ENCODE measurements around the gene LMTK3. TPM values are rescaled to one million over a fixed set of nuclear protein-coding genes. Genes with fewer than 3 reads are reported as not detected.
A peak's percentile ranks its signal among the peaks of the same experiment; 100 is the strongest.

LMTK3 gene
- total RNA-seq, 1 experiment from 2014 or later, result 15.9 TPM

DNA sequence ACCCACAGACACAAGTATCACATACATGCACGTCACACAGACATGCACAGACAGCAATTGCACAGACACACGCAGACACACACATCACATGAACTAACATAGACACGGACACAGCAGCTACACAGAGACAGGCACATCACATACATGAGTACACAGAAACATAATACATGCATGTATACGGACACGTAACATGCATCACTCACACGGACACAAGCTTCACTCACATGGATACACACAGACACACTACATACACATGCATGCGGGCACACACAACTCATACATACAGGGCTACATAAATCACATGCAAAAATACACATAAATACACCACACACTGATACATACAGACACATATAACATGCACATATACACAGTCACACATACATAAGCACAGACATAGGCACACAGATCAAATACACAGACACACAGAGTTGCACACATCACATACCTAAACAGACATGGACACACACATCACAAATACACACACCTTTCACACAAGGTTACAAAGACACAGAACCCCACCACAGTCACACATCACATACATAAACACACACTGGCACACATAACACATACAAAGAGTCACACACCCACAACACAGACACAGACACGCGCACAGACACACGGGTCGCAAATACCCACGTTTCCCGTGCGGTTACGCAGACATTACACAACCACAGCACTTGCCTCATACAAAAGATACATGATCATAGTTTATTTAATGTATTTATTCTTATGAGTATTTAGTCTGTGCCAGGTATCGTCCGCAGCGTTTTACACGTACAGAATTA, 1.1 kb upstream of the LMTK3 start:
- ChIA-PET CTCF (interaction anchor here (1.0 to 9.5 kb wide), 4 partner anchors 10 to 96 kb away, joined by 4 to 297 read pairs (median 6); no protein-coding TSS in a partner anchor), POLR2A (interaction anchor here (1.5 kb wide), 1 partner anchor 118 kb away, joined by 4 read pairs; no protein-coding TSS in a partner anchor)
- no peak overlapping the region for H3K27ac Mint-ChIP-seq
- H3K27me3 Mint-ChIP-seq (ENCODE audit: low read depth), result no peaks in the 10 kb centered on the region; the same call in 1 of the 2 replicates
- no peaks in the 10 kb centered on the region; the same call in 1 of the 2 replicates for H3K36me3 Mint-ChIP-seq
- TF ChIP-seq NR3C1 (CRISPR knock-in tag; conservative IDR thresholded peaks at IDR 0.05; ENCODE audit: low read depth), result no peak
- ATAC-seq, result no peak
- H3K4me1 Mint-ChIP-seq, result peaks cover 14% of the 10 kb centered on the region
- no peaks in the 10 kb centered on the region for H3K9me3 Mint-ChIP-seq
- H3K4me3 Mint-ChIP-seq, result no peak overlapping the region
- DNase-seq (ENCODE audit: low spot score), result no peak

DNA sequence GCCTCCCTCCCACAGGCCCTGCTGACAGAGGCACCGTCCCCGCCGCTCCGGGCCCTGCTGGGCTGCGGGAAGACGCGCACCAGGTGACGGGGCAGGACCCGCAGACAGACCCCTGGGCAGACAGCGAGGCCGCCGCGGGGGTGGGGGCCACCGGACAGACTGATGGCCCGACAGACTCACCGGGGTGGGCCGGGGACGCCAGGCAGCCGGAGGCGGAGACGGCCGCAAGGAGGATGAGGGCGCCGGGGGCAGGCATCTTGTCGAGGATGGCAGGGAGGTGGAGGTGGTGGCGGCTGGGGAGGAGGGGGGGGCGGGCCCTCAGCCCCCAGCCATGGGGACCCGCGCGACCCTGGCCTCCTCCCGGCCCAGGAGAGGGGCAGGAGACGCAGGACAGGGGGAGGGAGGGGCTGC, 309 bp downstream of the LMTK3 start:
- H3K27ac Mint-ChIP-seq, result no peak overlapping the region
- ChIA-PET CTCF (interaction anchor here (1.3 to 9.5 kb wide), 4 partner anchors 9 to 73 kb away, joined by 4 to 297 read pairs (median 9); no protein-coding TSS in a partner anchor), POLR2A (no interaction called here)
- TF ChIP-seq KAT7 (CRISPR knock-in tag; IDR thresholded peaks at IDR 0.05; ENCODE audit: borderline replicate concordance), result no peak
- TF ChIP-seq NFE2L1 (CRISPR knock-in tag; IDR thresholded peaks at IDR 0.05), result no peak
- TF ChIP-seq, protein P1, sequence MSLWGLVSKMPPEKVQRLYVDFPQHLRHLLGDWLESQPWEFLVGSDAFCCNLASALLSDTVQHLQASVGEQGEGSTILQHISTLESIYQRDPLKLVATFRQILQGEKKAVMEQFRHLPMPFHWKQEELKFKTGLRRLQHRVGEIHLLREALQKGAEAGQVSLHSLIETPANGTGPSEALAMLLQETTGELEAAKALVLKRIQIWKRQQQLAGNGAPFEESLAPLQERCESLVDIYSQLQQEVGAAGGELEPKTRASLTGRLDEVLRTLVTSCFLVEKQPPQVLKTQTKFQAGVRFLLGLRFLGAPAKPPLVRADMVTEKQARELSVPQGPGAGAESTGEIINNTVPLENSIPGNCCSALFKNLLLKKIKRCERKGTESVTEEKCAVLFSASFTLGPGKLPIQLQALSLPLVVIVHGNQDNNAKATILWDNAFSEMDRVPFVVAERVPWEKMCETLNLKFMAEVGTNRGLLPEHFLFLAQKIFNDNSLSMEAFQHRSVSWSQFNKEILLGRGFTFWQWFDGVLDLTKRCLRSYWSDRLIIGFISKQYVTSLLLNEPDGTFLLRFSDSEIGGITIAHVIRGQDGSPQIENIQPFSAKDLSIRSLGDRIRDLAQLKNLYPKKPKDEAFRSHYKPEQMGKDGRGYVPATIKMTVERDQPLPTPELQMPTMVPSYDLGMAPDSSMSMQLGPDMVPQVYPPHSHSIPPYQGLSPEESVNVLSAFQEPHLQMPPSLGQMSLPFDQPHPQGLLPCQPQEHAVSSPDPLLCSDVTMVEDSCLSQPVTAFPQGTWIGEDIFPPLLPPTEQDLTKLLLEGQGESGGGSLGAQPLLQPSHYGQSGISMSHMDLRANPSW (CRISPR knock-in tag; conservative IDR thresholded peaks at IDR 0.05; ENCODE audit: low read depth), result no peak
- no peak for TF ChIP-seq MYBL2 (CRISPR knock-in tag; IDR thresholded peaks at IDR 0.05)
- TF ChIP-seq, protein P2, sequence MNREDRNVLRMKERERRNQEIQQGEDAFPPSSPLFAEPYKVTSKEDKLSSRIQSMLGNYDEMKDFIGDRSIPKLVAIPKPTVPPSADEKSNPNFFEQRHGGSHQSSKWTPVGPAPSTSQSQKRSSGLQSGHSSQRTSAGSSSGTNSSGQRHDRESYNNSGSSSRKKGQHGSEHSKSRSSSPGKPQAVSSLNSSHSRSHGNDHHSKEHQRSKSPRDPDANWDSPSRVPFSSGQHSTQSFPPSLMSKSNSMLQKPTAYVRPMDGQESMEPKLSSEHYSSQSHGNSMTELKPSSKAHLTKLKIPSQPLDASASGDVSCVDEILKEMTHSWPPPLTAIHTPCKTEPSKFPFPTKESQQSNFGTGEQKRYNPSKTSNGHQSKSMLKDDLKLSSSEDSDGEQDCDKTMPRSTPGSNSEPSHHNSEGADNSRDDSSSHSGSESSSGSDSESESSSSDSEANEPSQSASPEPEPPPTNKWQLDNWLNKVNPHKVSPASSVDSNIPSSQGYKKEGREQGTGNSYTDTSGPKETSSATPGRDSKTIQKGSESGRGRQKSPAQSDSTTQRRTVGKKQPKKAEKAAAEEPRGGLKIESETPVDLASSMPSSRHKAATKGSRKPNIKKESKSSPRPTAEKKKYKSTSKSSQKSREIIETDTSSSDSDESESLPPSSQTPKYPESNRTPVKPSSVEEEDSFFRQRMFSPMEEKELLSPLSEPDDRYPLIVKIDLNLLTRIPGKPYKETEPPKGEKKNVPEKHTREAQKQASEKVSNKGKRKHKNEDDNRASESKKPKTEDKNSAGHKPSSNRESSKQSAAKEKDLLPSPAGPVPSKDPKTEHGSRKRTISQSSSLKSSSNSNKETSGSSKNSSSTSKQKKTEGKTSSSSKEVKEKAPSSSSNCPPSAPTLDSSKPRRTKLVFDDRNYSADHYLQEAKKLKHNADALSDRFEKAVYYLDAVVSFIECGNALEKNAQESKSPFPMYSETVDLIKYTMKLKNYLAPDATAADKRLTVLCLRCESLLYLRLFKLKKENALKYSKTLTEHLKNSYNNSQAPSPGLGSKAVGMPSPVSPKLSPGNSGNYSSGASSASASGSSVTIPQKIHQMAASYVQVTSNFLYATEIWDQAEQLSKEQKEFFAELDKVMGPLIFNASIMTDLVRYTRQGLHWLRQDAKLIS (CRISPR knock-in tag; IDR thresholded peaks at IDR 0.05; ENCODE audit: borderline replicate concordance), result no peak
- no peak for TF ChIP-seq RELA (CRISPR knock-in tag; IDR thresholded peaks at IDR 0.05; ENCODE audit: borderline replicate concordance)
- no peak for ATAC-seq
- no peaks in the 10 kb centered on the region; the same call in 1 of the 2 replicates for H3K36me3 Mint-ChIP-seq
- no peaks in the 10 kb centered on the region for H3K9me3 Mint-ChIP-seq
- H3K4me3 Mint-ChIP-seq, result peak overlapping the region; percentile 81
- no peak for DNase-seq (ENCODE audit: low spot score)
- peaks cover 3% of the 10 kb centered on the region; the same call in 1 of the 2 replicates for H3K27me3 Mint-ChIP-seq (ENCODE audit: low read depth)
- H3K4me1 Mint-ChIP-seq, result peaks cover 14% of the 10 kb centered on the region

DNA sequence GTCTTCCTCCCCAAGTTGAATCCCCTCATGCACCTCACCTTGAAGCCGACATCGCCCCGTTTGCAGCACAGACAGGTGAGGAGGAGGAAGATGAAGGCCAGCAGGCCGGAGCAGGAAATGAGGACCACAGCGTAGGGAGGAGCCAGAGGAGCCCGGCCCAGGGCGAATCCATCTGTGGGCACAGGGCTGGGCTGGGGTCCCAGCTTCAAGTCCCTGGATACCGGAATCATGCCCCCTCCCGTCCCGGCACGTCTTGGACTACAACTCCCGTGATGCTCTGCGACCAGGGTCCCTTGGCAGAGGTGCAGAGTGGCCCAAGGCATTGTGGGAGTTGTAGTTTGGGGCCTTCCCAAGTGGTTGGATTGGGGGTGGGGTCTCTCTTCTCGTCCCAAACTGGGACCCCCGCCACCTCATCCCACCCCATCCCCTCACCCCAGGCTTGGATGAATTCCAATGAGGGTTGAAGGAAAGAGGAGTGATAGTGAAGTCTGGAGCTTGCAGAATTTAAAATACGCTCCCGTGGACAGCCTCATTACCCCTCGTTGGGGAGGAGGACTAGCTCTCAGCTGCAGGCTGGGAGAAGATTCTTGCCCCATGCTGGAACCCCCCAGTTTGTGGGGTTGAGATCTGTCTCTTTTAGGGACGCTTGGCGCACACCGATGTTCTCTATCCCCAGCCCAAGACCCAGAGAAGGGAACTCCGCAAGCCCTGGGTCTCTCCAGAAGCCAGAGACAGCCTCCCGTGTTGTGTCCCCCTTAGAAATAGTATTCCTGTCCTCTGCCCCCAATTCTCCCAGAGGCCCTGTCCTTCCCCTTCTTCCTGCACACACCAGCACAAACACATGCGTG, 990 bp downstream of the LMTK3 start:
- Mint-ChIP-seq H3K27ac (no peak overlapping the region; the same call in 1 of the 2 replicates), H3K36me3 (no peaks in the 10 kb centered on the region; the same call in 1 of the 2 replicates), H3K4me1 (peaks cover 14% of the 10 kb centered on the region), H3K27me3 (ENCODE audit: low read depth) (peaks cover 3% of the 10 kb centered on the region; the same call in 1 of the 2 replicates), H3K4me3 (peak overlapping the region; percentile 81), H3K9me3 (no peaks in the 10 kb centered on the region)
- POLR2A ChIA-PET, result interaction anchor here (1.1 kb wide), 1 partner anchor 109 kb away, joined by 3 read pairs; the partner anchor contains the start of genes RPL18 and SPHK2
- ATAC-seq, result peak; percentile 38
- peak; percentile 89 for DNase-seq (ENCODE audit: low spot score)
- CTCF ChIA-PET, result interaction anchor here (0.7 to 9.5 kb wide), 6 partner anchors 9 to 98 kb away, joined by 3 to 297 read pairs (median 6); no protein-coding TSS in a partner anchor
- no peak for TF ChIP-seq SMAD4 (CRISPR knock-in tag; IDR thresholded peaks at IDR 0.05)
- TF ChIP-seq, protein P3, sequence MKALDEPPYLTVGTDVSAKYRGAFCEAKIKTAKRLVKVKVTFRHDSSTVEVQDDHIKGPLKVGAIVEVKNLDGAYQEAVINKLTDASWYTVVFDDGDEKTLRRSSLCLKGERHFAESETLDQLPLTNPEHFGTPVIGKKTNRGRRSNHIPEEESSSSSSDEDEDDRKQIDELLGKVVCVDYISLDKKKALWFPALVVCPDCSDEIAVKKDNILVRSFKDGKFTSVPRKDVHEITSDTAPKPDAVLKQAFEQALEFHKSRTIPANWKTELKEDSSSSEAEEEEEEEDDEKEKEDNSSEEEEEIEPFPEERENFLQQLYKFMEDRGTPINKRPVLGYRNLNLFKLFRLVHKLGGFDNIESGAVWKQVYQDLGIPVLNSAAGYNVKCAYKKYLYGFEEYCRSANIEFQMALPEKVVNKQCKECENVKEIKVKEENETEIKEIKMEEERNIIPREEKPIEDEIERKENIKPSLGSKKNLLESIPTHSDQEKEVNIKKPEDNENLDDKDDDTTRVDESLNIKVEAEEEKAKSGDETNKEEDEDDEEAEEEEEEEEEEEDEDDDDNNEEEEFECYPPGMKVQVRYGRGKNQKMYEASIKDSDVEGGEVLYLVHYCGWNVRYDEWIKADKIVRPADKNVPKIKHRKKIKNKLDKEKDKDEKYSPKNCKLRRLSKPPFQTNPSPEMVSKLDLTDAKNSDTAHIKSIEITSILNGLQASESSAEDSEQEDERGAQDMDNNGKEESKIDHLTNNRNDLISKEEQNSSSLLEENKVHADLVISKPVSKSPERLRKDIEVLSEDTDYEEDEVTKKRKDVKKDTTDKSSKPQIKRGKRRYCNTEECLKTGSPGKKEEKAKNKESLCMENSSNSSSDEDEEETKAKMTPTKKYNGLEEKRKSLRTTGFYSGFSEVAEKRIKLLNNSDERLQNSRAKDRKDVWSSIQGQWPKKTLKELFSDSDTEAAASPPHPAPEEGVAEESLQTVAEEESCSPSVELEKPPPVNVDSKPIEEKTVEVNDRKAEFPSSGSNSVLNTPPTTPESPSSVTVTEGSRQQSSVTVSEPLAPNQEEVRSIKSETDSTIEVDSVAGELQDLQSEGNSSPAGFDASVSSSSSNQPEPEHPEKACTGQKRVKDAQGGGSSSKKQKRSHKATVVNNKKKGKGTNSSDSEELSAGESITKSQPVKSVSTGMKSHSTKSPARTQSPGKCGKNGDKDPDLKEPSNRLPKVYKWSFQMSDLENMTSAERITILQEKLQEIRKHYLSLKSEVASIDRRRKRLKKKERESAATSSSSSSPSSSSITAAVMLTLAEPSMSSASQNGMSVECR (CRISPR knock-in tag; IDR thresholded peaks at IDR 0.05; ENCODE audit: borderline replicate concordance), result no peak
- TF ChIP-seq FOXJ3 (CRISPR knock-in tag; IDR thresholded peaks at IDR 0.05; ENCODE audit: borderline replicate concordance), result no peak
- TF ChIP-seq ZNF263 (CRISPR knock-in tag; IDR thresholded peaks at IDR 0.05; ENCODE audit: low read depth), result peak; percentile 52; the same call in 1 of the 2 replicates
- no peak for TF ChIP-seq CREM (CRISPR knock-in tag; IDR thresholded peaks at IDR 0.05)
- TF ChIP-seq, protein P2 (CRISPR knock-in tag; IDR thresholded peaks at IDR 0.05; ENCODE audit: borderline replicate concordance), result no peak

All from WTC11 (cell line).